Transverse colon (tissue), 4 donors: Measurements from ENCODE around the gene GRIK4. TPM values are rescaled to one million over a fixed set of nuclear protein-coding genes. Genes with fewer than 3 reads are reported as not detected.

Source experiments
- DNase-seq: peaks from one replicate; pipeline ENCODE4 v3.0.0-alpha.2; 2019
- H3K27ac ChIP-seq, 4 donors: fragments of 200-600 bp; sonication (generic); 2 replicates each; pipeline ENCODE4 v1.5.1; 2016 to 2018; ENCODE audit warnings: inconsistent platforms in 4 of 4
- H3K27me3 ChIP-seq: fragments of 200-600 bp; sonication (generic); 2 replicates; pipeline ENCODE4 v1.5.1; 2017; ENCODE audit warnings: inconsistent platforms
- H3K36me3 ChIP-seq, 4 donors: fragments of 200-600 bp; sonication (generic); 2 replicates each; pipeline ENCODE4 v1.5.1; 2017 to 2019; ENCODE audit warnings: inconsistent platforms in 4 of 4
- H3K4me1 ChIP-seq, 4 donors: fragments of 200-600 bp; sonication (generic); 2 replicates each; pipeline ENCODE4 v1.5.1; 2017 to 2020; ENCODE audit warnings: inconsistent platforms in 4 of 4
- H3K4me3 ChIP-seq, 4 donors: fragments of 200-600 bp; sonication (generic); 1 replicate in 1 of 4; 2 replicates in 3 of 4; pipeline versions ENCODE4 v1.5.1 to v1.6.1; 2017 to 2019; ENCODE audit warnings: inconsistent platforms in 4 of 4
- H3K9me3 ChIP-seq, 2 donors: fragments of 200-600 bp; sonication (generic); 2 replicates each; pipeline ENCODE4 v1.5.1; 2017 to 2019; ENCODE audit warnings: inconsistent platforms in 2 of 2
- CTCF ChIP-seq, 5 experiments: fragments of 200-600 bp in 3 of 5; fragments of 450-650 bp in 2 of 5; sonication (generic) in 3 of 5; IDR thresholded peaks; 1 replicate in 2 of 5; 2 replicates in 3 of 5; pipeline ENCODE4 v1.5.1; 2016 to 2017; ENCODE audit warnings: antibody characterized with exemption in 5 of 5, inconsistent platforms in 3 of 5, mild to moderate bottlenecking in 2 of 5, moderate library complexity in 1 of 5
- EP300 ChIP-seq: sonication (generic); formaldehyde crosslinking; IDR thresholded peaks from one replicate; pipeline ENCODE4 v1.6.1; 2017; ENCODE audit warnings: antibody characterized with exemption, low read depth
- POLR2A ChIP-seq: fragments of 450-650 bp; IDR thresholded peaks from one replicate; pipeline ENCODE4 v1.6.1; 2016; ENCODE audit warnings: antibody characterized with exemption, mild to moderate bottlenecking, moderate library complexity
- POLR2AphosphoS5 ChIP-seq, 3 donors: sonication (generic); formaldehyde crosslinking; IDR thresholded peaks; one replicate each; pipeline ENCODE4 v1.6.1; 2016; ENCODE audit warnings: antibody characterized with exemption in 3 of 3
- WGBS, 2 donors: methylation state at CpG; one replicate each; pipeline ENCODE4 v1.1.5; 2018; ENCODE audit warnings: low coverage in 1 of 2; 5-methylcytosine and 5-hydroxymethylcytosine counted together
- in situ Hi-C, 4 donors: fragments of 200-750 bp; cut with MboI; loops; one replicate each; pipeline versions ENCODE4 v1.15.0 to v1.15.1; 2017; ENCODE audit warnings: low sequenced_read_pairs in 3 of 4, low pct_ligation_motif_present in 1 of 4, low pct_unique_long_range_greater_than_20kb in 1 of 4
- intact Hi-C: fragments of 100-400 bp; cut with DNase I; formaldehyde crosslinking; loops from one replicate; pipeline ENCODE4 v1.15.1; 2023; ENCODE audit warnings: low total_unique reads
- total RNA-seq, 4 donors: library from RNA; depleted of rRNA; stranded (reverse); fragments of >200 nt; gene quantifications; one replicate each; pipeline ENCODE4 v1.1.0, GENCODE V29; 2016

The GRIK4 gene
- total RNA-seq, 4 donors from 2014 or later: 2.6 TPM; not detected in 3

- intact Hi-C loops: loop anchor here (10.0 kb wide), 1 partner anchor 680 kb away; no protein-coding TSS in a partner anchor
- DNase-seq: no peak
- in situ Hi-C loops: loop anchor here (10.0 to 25.0 kb wide), 6 partner anchors 170 to 672 kb away; partner anchors contain the start of gene TECTA (in 1 of the 4)
These were observed 3.7 kb downstream of the GRIK4 start for GRCh38 chr11:120515186-120515723.

GRCh38 chr11:120516461-120517389 is 5.2 kb downstream of the GRIK4 start:
- Histone ChIP-seq H3K27ac (no peak overlapping the region), H3K27me3 (peaks cover 98% of the 10 kb centered on the region), H3K4me1 (peaks cover 0 to 4% (median 0%) of the 10 kb centered on the region in 4 donors), H3K4me3 (no peak overlapping the region), H3K9me3 (no peaks in the 10 kb centered on the region), H3K36me3 (no peaks in the 10 kb centered on the region)
- 36 to 41% methylated on average over 12 to 22 of the region's 39 CpGs for WGBS, 2 donors
- intact Hi-C loops (loop anchor here (10.0 kb wide), 1 partner anchor 678 kb away; no protein-coding TSS in a partner anchor), in situ Hi-C loops (loop anchor here (10.0 to 25.0 kb wide), 6 partner anchors 168 to 671 kb away; partner anchors contain the start of gene TECTA (in 1 of the 4))
- TF ChIP-seq CTCF (IDR thresholded peaks at IDR 0.05) (no peak), POLR2AphosphoS5 (IDR thresholded peaks at IDR 0.05) (no peak), POLR2A (no peak), EP300 (no peak)
- no peak for DNase-seq

More at GRCh38 chr11:120515186-120515723, 3.7 kb downstream of the GRIK4 start:
- peaks cover 0 to 5% (median 0%) of the 10 kb centered on the region in 4 donors for H3K4me1 ChIP-seq
- no peaks in the 10 kb centered on the region for H3K9me3 ChIP-seq
- H3K27ac ChIP-seq: no peak overlapping the region
- H3K27me3 ChIP-seq: peaks cover 93% of the 10 kb centered on the region
- H3K36me3 ChIP-seq: no peaks in the 10 kb centered on the region
- 87% methylated on average over 7 of the region's 7 CpGs; no CpG with 5 or more reads in 1 of the 2 donors for WGBS, 2 donors
- TF ChIP-seq POLR2AphosphoS5 (IDR thresholded peaks at IDR 0.05) (no peak), EP300 (no peak), CTCF (IDR thresholded peaks at IDR 0.05) (no peak), POLR2A (no peak)
- H3K4me3 ChIP-seq: no peak overlapping the region

DNA sequence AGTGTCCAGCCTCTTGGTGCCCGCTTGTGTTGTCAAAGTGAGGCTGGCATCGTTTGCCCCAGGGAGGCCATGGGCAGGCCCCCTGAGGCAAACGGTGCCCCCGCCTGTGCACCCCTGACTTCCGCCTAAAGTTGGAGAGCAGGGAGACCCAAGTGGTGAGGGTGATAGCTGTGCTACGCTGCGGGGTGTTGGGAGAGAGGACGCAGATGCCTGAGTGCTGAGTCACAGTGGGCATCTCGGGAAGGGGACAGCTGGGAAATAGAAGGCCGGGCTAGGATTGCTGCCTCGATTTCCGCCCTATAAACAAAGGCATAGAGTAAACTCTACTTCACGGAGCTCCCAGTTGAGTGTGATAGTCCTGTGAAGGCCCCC is 5.8 kb downstream of the GRIK4 start:
- no peak for TF ChIP-seq POLR2A
- TF ChIP-seq EP300: no peak
- no peak for TF ChIP-seq POLR2AphosphoS5 (IDR thresholded peaks at IDR 0.05)
- no peak for TF ChIP-seq CTCF (IDR thresholded peaks at IDR 0.05)
- Histone ChIP-seq H3K27ac (peak overlapping the region in 1 of 4 donors; percentile 5), H3K9me3 (no peaks in the 10 kb centered on the region), H3K36me3 (no peaks in the 10 kb centered on the region), H3K4me3 (no peak overlapping the region), H3K27me3 (peaks cover 98% of the 10 kb centered on the region), H3K4me1 (no peaks in the 10 kb centered on the region)
- DNase-seq: no peak
- intact Hi-C loops (loop anchor here (10.0 kb wide), 1 partner anchor 677 kb away; no protein-coding TSS in a partner anchor), in situ Hi-C loops (loop anchor here (10.0 to 25.0 kb wide), 6 partner anchors 167 to 670 kb away; partner anchors contain the start of gene TECTA (in 1 of the 4))
- WGBS, 2 donors: 46% methylated on average over 12 of the region's 13 CpGs; no CpG with 5 or more reads in 1 of the 2 donors
